GM13977 (cell line): ENCODE measurements around the gene NR2F1-AS1.

Experiments used
- DNase-seq: peaks from one replicate; pipeline ENCODE4 v3.0.0; 2012; ENCODE audit warnings: low spot score
- in situ Hi-C: fragments of 300-500 bp; cut with MboI; formaldehyde crosslinking; loops from one replicate; pipeline ENCODE4 v1.12.0; 2022; ENCODE audit warnings: low sequenced_read_pairs, low pct_unique_long_range_greater_than_20kb, mixed read lengths, inconsistent platforms; ENCODE audit not compliant: unreplicated experiment
- TF ChIP-seq, protein P1 (sequence below): IDR thresholded peaks from 2 replicates; pipeline ENCODE4 v1.5.1; 2012; ENCODE audit warnings: mild to moderate bottlenecking, control low read depth; ENCODE audit not compliant: insufficient read depth; ENCODE audit errors: extremely low read depth, missing control alignments

NR2F1-AS1 gene

DNA sequence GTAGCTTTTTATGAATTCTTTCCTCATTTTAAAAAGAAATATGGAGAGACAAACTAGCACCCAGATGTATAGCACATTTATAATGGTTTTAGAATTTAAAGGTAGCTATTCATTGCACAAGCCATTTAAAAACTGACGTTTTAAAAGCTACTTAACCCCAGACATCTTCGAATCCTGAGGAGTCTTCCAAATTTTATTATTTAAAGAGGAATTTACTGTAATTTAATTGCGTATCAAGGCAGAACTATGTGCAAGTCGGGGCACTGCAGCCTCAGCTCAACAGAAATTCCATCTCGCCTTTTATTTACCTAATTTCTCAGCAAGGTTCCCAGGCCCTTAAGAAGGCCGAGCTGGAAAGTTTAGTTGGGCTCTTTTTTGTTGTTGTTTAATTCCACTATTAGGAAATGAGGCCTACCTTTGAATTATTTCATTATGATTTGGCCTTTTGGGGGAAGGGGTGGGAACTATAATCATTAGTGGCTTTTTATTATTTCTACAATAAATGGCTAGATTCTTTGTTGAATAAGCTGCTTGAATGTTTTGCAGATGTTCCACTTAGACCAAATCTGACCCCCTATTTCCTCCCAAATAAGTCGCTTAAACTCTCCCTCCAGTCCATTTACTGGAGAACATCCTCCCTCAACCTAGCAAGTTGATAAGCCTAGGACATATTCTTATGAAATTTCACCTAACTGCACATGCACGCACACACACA, 22.2 kb upstream of the NR2F1-AS1 start:
- DNase-seq: no peak
- TF ChIP-seq, protein P1, sequence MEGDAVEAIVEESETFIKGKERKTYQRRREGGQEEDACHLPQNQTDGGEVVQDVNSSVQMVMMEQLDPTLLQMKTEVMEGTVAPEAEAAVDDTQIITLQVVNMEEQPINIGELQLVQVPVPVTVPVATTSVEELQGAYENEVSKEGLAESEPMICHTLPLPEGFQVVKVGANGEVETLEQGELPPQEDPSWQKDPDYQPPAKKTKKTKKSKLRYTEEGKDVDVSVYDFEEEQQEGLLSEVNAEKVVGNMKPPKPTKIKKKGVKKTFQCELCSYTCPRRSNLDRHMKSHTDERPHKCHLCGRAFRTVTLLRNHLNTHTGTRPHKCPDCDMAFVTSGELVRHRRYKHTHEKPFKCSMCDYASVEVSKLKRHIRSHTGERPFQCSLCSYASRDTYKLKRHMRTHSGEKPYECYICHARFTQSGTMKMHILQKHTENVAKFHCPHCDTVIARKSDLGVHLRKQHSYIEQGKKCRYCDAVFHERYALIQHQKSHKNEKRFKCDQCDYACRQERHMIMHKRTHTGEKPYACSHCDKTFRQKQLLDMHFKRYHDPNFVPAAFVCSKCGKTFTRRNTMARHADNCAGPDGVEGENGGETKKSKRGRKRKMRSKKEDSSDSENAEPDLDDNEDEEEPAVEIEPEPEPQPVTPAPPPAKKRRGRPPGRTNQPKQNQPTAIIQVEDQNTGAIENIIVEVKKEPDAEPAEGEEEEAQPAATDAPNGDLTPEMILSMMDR: no peak
- in situ Hi-C loops: loop anchor here (25.0 kb wide), 2 partner anchors 184 to 309 kb away; no protein-coding TSS in a partner anchor

DNA sequence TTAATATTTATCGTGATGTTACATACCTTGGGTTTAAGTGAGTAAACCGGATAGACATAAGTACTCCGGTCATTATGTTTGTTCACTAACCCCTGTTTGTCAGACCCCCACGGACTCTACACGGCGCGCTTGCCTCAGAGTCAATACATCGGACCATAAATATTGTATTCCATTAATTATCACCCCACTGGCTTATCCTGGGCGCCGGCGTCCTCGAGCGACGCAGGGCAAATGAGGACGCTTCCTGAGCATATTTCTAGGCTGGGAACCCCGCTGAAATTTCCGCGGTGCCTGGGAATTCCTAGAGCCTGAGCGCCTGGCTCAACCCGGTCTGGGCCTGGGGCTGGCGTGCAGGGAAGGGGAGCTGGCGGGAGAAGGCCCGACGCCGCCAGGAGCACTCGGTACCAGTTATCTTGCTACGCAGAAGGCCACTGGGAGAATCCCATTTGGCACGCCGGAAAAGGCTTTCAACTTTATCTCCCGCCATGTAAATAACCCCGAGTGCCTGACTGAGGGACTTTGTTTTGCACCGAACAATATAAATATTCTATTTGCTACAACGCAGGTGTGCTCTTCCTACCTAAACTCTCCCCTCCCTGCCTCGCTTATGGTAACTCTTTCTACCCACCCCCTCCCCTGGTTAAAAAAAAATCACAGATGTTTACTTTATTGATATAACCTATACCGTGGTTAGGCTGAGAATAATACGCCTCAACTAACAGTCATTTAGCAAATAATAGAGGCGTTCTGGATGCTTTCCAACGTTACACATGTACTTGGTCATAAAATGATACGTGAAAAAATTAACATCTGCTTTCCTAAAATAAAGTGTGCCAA, 21.4 kb upstream of the NR2F1-AS1 start:
- TF ChIP-seq, protein P1: no peak
- DNase-seq: no peak
- in situ Hi-C loops: loop anchor here (25.0 kb wide), 2 partner anchors 185 to 310 kb away; no protein-coding TSS in a partner anchor

DNA sequence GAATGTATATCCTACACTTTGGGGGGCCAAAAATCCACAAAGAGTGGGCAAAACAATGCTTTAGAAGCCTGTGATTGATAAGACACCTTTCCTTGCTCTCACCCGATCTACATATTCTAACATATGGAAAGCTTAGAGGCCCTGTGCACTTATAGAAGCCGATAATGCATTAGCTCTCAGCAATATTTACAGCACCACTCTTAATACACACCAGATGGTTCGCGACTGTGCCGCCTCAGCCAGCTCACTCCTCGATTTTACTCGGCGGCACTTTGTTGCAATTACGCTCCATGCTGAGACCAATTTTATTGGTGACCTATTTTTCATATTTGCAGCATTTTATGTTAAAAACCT, 20.8 kb upstream of the NR2F1-AS1 start:
- in situ Hi-C loops: loop anchor here (25.0 kb wide), 2 partner anchors 186 to 311 kb away; no protein-coding TSS in a partner anchor
- TF ChIP-seq, protein P1: no peak
- DNase-seq: no peak

DNA sequence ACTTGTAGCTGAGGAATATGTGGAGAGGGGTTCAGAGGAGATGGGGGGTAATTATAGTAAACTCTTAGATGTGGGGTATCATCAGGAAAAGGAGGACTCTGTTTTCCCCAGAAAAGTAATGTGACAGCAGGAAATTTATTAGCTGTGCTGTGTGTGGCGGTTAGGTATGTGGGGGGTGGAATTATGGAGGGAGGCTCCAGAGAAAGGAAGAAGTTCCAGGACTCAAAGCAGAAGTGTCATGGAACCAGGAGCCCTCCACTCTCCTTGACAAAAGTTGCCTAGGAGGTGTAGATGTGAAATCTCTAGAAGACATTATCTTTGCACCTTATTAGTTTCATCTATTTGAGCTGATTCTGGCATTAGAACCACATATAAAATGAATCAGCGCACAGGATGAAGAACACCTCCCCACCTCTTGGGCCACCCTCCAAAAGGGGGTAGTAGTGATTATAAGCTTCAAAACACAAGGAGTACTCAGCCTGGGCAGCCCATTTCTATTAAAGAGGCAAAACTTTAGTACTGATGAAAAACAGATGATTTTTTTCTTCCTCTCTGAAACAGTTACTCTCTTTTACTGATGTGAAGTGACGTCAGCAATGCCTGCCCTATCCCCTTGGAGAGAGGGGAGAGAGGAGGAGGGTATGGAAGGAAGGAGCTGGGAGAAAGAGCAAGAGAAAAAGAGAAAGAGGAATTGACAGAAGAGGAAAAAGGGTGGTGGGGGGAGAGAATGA, 20.2 kb upstream of the NR2F1-AS1 start:
- DNase-seq: no peak
- TF ChIP-seq, protein P1: no peak
- in situ Hi-C loops: loop anchor here (25.0 kb wide), 2 partner anchors 186 to 311 kb away; no protein-coding TSS in a partner anchor

DNA sequence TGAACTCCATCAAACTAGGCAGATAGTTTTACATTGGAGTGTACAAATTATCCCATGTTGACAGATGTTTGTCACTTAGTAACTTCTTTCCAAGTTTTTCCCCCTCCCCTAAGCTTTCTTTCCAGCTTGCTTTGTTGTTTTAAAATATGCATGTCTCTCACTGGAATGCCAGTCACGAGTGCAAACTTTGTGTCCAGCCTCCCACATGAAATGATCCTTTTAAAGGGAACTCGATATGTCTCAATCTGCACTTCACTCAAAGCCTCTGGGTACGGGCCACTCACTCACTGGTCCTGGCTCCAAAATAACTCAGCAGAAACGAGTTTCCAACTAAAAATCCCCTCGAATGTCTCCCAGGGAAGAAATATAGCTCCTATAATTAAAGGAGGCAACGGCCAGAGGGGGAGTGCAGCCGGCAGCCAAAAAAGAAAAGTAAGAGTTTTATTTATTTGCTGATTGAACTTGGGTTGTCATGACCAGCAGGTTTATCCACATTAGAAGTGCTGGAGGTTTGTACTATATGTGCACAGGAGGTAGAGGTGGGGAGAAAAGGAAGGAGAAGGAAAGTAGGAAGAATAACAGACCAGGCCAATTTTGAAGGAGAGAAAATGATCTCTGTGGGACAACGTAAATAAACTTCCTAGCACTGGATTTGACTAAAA, 19.5 kb upstream of the NR2F1-AS1 start:
- TF ChIP-seq, protein P1: no peak
- DNase-seq: no peak
- in situ Hi-C loops: loop anchor here (25.0 kb wide), 2 partner anchors 187 to 312 kb away; no protein-coding TSS in a partner anchor
